SU-DHL-6 (cell line): ENCODE data around the gene TMEM247.

Experiments
- H2AFZ ChIP-seq: fragments of 200-600 bp; sonication (generic); 2 replicates; pipeline ENCODE4 v1.6.1; 2014; ENCODE audit warnings: low read depth, mild to moderate bottlenecking, moderate library complexity, mixed read lengths, antibody characterized with exemption, low read length; ENCODE audit not compliant: severe bottlenecking
- H3F3A ChIP-seq: fragments of 200-600 bp; shearing (Covaris generic); 2 replicates; pipeline ENCODE4 v1.6.0; 2016; ENCODE audit warnings: antibody characterized with exemption, mild to moderate bottlenecking; ENCODE audit not compliant: insufficient read depth
- H3K27ac ChIP-seq: fragments of 200-600 bp; sonication (generic); 2 replicates; pipeline ENCODE4 v1.5.1; 2016; ENCODE audit warnings: low read depth, mild to moderate bottlenecking, low read length, moderate library complexity, mixed read lengths
- H3K27me3 ChIP-seq: fragments of 200-600 bp; sonication (generic), shearing (Covaris generic); 2 replicates; pipeline ENCODE4 v1.6.0; 2014; ENCODE audit warnings: mild to moderate bottlenecking, low read length
- H3K36me3 ChIP-seq: fragments of 200-600 bp; sonication (generic); 2 replicates; pipeline ENCODE4 v1.6.1; 2014; ENCODE audit warnings: mild to moderate bottlenecking, low read length, mixed read lengths
- H3K4me2 ChIP-seq: fragments of 300-600, 200-600 bp; shearing (Covaris generic), sonication (generic); 2 replicates; pipeline ENCODE4 v1.6.0; 2014; ENCODE audit warnings: low read length, low read depth, mild to moderate bottlenecking; ENCODE audit not compliant: poor library complexity, severe bottlenecking
- H3K4me3 ChIP-seq: fragments of 200-600 bp; sonication (generic); 2 replicates; pipeline ENCODE4 v1.5.1; 2014; ENCODE audit warnings: antibody characterized with exemption, low read length, mild to moderate bottlenecking, mixed read lengths; ENCODE audit not compliant: insufficient read depth, poor library complexity, severe bottlenecking
- H3K79me2 ChIP-seq: fragments of 200-600 bp; sonication (generic); 2 replicates; pipeline ENCODE4 v1.6.1; 2014; ENCODE audit warnings: mild to moderate bottlenecking, low read length, moderate library complexity; ENCODE audit not compliant: insufficient read depth
- H3K9ac ChIP-seq: fragments of 200-600 bp; sonication (generic); 2 replicates; pipeline ENCODE4 v1.7.0; 2014; ENCODE audit warnings: mild to moderate bottlenecking, low read length
- H3K9me2 ChIP-seq: fragments of 200-600 bp; sonication (generic); replicated peaks from 2 replicates; pipeline ENCODE4 v1.6.1; 2014; ENCODE audit warnings: low read length; ENCODE audit not compliant: insufficient read depth
- H3K9me3 ChIP-seq: fragments of 200-600 bp; sonication (generic); 2 replicates; pipeline ENCODE4 v1.6.1; 2014; ENCODE audit warnings: low read length, mixed read lengths; ENCODE audit not compliant: insufficient read depth
- H4K20me1 ChIP-seq: fragments of 200-600 bp; sonication (generic); 2 replicates; pipeline ENCODE4 v1.6.1; 2014; ENCODE audit warnings: low read depth, mild to moderate bottlenecking, antibody characterized with exemption, low read length, moderate library complexity, mixed read lengths
- EZH2phosphoT487 ChIP-seq: fragments of 200-600 bp; sonication (generic), shearing (Covaris generic); conservative IDR thresholded peaks from 2 replicates; pipeline ENCODE4 v1.6.1; 2018; ENCODE audit warnings: mild to moderate bottlenecking, antibody characterized with exemption, low read length, moderate library complexity, mixed read lengths
- TF ChIP-seq, protein P1 (sequence below): fragments of 200-600 bp; sonication (generic); IDR thresholded peaks from one replicate; pipeline ENCODE4 v1.5.1; 2017; ENCODE audit warnings: antibody characterized with exemption, mild to moderate bottlenecking, low read length, moderate library complexity; ENCODE audit not compliant: insufficient read depth, poor library complexity, severe bottlenecking

The TMEM247 gene

DNA sequence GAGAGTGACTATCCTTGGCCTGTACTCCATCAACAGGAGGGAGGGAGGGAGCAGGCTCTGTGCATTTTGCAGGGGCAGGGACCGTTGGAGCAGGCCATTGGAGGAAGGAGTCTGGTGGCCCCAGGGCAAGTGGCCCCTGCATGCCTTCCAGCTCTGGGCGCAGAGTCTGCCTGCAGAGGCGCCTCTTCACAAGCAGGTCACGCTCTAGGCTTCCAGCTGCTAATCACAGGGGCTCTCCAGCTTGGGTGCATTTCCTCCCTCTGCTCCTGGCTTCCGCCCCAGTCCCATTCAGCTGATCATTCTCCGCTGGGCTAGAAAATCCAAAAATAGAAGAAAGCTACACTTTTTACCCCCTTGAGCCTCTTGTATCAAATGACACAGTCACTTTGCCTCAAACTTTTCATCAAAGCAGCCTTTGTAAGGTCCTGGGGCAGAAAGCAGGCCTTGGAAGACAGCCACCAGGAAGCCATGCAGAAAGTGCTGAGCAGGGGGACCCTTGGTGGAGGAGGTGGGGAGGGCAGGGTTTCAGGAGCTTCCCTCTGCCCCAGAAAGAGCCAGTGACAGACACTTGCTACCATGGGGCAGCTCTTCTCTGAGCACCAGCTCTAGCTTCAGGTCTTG is 11.3 kb downstream of the TMEM247 start:
- H3K4me3 ChIP-seq: no peak overlapping the region
- H3K9me3 ChIP-seq: no peaks in the 10 kb centered on the region
- H3K79me2 ChIP-seq: no peaks in the 10 kb centered on the region
- H3K9ac ChIP-seq: no peak overlapping the region
- no peaks in the 10 kb centered on the region for H4K20me1 ChIP-seq
- H3K4me2 ChIP-seq: no peak overlapping the region
- no peak overlapping the region for H3K27ac ChIP-seq
- H3F3A ChIP-seq: no peaks in the 10 kb centered on the region
- H2AFZ ChIP-seq: no peak overlapping the region
- H3K27me3 ChIP-seq: no peaks in the 10 kb centered on the region
- no peak for TF ChIP-seq EZH2phosphoT487
- TF ChIP-seq, protein P1, sequence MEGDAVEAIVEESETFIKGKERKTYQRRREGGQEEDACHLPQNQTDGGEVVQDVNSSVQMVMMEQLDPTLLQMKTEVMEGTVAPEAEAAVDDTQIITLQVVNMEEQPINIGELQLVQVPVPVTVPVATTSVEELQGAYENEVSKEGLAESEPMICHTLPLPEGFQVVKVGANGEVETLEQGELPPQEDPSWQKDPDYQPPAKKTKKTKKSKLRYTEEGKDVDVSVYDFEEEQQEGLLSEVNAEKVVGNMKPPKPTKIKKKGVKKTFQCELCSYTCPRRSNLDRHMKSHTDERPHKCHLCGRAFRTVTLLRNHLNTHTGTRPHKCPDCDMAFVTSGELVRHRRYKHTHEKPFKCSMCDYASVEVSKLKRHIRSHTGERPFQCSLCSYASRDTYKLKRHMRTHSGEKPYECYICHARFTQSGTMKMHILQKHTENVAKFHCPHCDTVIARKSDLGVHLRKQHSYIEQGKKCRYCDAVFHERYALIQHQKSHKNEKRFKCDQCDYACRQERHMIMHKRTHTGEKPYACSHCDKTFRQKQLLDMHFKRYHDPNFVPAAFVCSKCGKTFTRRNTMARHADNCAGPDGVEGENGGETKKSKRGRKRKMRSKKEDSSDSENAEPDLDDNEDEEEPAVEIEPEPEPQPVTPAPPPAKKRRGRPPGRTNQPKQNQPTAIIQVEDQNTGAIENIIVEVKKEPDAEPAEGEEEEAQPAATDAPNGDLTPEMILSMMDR: no peak
- no peaks in the 10 kb centered on the region for H3K9me2 ChIP-seq
- no peaks in the 10 kb centered on the region for H3K36me3 ChIP-seq

DNA sequence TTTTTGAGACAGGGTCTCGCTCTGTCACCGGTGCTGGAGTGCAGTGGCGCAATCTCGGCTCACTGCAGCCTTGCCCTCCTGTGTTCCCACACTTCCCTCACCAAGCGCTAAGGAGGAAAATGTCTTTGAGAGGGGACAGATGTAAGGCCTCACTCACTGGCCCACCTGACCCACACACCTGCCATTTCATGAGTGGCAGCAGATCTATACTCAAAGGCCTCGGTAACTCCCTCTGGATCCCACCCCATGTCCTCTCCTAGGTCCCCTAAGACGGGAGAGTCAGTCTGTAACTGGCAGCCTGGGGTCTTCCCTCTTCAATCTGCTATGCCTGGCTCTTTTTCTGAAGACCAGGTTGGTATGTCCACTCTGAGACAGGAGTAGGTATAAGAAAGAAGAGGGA is 12.9 kb downstream of the TMEM247 start:
- Histone ChIP-seq H3F3A (no peaks in the 10 kb centered on the region), H4K20me1 (no peaks in the 10 kb centered on the region), H2AFZ (no peak overlapping the region), H3K27ac (no peak overlapping the region), H3K4me2 (no peak overlapping the region), H3K27me3 (no peaks in the 10 kb centered on the region), H3K4me3 (no peak overlapping the region), H3K9me3 (no peaks in the 10 kb centered on the region), H3K9me2 (no peaks in the 10 kb centered on the region), H3K79me2 (no peaks in the 10 kb centered on the region), H3K36me3 (no peaks in the 10 kb centered on the region), H3K9ac (no peak overlapping the region)
- TF ChIP-seq EZH2phosphoT487: no peak
- TF ChIP-seq, protein P1: no peak

GRCh38 chr2:46493241-46493970 is 14.0 kb downstream of the TMEM247 start:
- H3K27me3 ChIP-seq: no peaks in the 10 kb centered on the region
- no peaks in the 10 kb centered on the region for H3F3A ChIP-seq
- no peaks in the 10 kb centered on the region for H3K36me3 ChIP-seq
- no peak overlapping the region for H2AFZ ChIP-seq
- no peaks in the 10 kb centered on the region for H3K9me3 ChIP-seq
- no peaks in the 10 kb centered on the region for H3K79me2 ChIP-seq
- H3K27ac ChIP-seq: no peak overlapping the region
- H3K4me3 ChIP-seq: no peak overlapping the region
- H3K9ac ChIP-seq: no peak overlapping the region
- no peaks in the 10 kb centered on the region for H3K9me2 ChIP-seq
- TF ChIP-seq, protein P1: no peak
- no peak for TF ChIP-seq EZH2phosphoT487
- H3K4me2 ChIP-seq: no peak overlapping the region
- no peaks in the 10 kb centered on the region for H4K20me1 ChIP-seq
